Measurements from ENCODE around the gene MYOT. TPM values are rescaled to one million over a fixed set of nuclear protein-coding genes. Genes with fewer than 3 reads are reported as not detected.
A peak's percentile ranks its signal among the peaks of the same experiment; 100 is the strongest.

The MYOT gene
- total RNA-seq, 1 donor from 2014 or later, result not detected

DNA sequence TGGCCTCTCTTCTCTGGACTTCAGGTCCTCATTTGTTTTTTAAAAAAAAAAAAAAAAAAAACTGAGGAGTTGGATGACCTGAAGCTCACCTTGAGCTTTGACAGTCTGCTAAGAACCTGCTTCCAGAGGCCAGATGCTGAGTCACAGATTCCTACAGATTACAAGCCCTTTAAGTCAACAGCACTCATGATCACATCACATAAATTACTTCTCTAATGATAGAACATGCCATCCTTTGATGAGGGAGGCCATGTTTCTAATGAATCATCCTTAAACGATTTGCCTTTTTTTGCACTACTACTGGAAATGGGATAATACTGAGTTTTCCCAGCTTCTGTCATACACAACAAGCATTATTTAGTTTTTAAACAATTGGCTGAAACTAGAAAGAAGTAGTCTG is 34.2 kb upstream of the MYOT start:
- Mint-ChIP-seq H3K9me3 (no peaks in the 10 kb centered on the region), H3K27me3 (ENCODE audit: low read depth) (no peaks in the 10 kb centered on the region), H3K36me3 (no peaks in the 10 kb centered on the region), H3K4me1 (peaks cover 76% of the 10 kb centered on the region), H3K27ac (peak overlapping the region; percentile 92), H3K4me3 (no peak overlapping the region)
- TF ChIP-seq, protein P1, sequence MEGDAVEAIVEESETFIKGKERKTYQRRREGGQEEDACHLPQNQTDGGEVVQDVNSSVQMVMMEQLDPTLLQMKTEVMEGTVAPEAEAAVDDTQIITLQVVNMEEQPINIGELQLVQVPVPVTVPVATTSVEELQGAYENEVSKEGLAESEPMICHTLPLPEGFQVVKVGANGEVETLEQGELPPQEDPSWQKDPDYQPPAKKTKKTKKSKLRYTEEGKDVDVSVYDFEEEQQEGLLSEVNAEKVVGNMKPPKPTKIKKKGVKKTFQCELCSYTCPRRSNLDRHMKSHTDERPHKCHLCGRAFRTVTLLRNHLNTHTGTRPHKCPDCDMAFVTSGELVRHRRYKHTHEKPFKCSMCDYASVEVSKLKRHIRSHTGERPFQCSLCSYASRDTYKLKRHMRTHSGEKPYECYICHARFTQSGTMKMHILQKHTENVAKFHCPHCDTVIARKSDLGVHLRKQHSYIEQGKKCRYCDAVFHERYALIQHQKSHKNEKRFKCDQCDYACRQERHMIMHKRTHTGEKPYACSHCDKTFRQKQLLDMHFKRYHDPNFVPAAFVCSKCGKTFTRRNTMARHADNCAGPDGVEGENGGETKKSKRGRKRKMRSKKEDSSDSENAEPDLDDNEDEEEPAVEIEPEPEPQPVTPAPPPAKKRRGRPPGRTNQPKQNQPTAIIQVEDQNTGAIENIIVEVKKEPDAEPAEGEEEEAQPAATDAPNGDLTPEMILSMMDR (IDR thresholded peaks at IDR 0.05; ENCODE audit: unreplicated experiment), result no peak
- no peak for DNase-seq (ENCODE audit: low spot score in 2 of 2, unreplicated experiment in 2 of 2)

DNA sequence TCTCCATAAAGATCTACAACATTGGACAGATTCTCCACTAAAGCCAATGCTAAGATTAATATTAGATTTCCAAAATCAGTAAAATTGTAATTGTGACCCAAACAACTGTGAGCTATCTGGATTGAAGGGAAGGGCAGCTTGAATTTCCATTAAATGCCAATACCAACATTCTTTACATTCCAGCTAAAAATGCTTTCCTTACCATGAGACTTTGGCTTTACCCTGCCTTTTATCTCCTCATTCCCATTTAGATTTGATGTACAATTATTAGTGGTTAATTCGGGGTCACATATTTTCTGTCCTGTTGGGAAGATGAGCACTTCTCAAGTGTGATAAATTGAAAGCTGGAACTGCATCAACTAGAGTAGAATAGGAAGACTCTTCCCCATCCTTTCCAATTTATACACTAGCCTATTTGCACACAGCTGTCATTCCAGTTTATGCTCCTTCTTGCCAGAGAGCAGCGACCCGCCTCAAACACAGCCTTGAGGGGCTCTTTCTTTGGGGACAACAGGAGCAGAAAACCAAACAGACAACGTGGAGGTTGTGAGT is 33.1 kb upstream of the MYOT start:
- Mint-ChIP-seq H3K4me3 (peak overlapping the region; percentile 20), H3K9me3 (no peaks in the 10 kb centered on the region), H3K27ac (peak overlapping the region; percentile 92), H3K27me3 (ENCODE audit: low read depth) (no peaks in the 10 kb centered on the region), H3K36me3 (no peaks in the 10 kb centered on the region), H3K4me1 (peaks cover 82% of the 10 kb centered on the region)
- DNase-seq (ENCODE audit: low spot score in 2 of 2, unreplicated experiment in 2 of 2), result no peak
- TF ChIP-seq, protein P1 (IDR thresholded peaks at IDR 0.05; ENCODE audit: unreplicated experiment), result no peak

DNA sequence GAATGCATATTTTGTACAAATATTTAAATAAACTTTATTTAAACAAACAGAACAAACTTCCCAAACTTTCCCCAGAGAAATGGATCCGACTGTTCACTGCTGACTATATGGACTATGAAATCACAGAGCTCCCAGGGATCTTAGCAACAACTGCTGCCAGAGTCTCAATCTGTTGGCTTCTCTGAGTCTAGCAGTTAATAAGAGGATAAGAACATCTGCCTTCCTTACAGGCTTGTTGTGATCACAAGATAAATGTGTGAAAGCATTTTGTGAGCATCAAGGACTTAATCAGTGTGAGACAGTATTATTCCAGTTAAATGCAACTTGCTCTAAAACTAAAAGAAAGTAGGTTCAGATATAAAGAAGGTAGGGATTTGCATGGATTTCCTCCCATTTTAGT is 31.4 kb upstream of the MYOT start:
- H3K4me3 Mint-ChIP-seq, result no peak overlapping the region
- peak overlapping the region; percentile 57 for H3K27ac Mint-ChIP-seq
- DNase-seq (ENCODE audit: low spot score in 2 of 2, unreplicated experiment in 2 of 2), result no peak
- H3K27me3 Mint-ChIP-seq (ENCODE audit: low read depth), result no peaks in the 10 kb centered on the region
- H3K9me3 Mint-ChIP-seq, result no peaks in the 10 kb centered on the region
- TF ChIP-seq, protein P1 (IDR thresholded peaks at IDR 0.05; ENCODE audit: unreplicated experiment), result no peak
- no peaks in the 10 kb centered on the region for H3K36me3 Mint-ChIP-seq
- H3K4me1 Mint-ChIP-seq, result peaks cover 74% of the 10 kb centered on the region

DNA sequence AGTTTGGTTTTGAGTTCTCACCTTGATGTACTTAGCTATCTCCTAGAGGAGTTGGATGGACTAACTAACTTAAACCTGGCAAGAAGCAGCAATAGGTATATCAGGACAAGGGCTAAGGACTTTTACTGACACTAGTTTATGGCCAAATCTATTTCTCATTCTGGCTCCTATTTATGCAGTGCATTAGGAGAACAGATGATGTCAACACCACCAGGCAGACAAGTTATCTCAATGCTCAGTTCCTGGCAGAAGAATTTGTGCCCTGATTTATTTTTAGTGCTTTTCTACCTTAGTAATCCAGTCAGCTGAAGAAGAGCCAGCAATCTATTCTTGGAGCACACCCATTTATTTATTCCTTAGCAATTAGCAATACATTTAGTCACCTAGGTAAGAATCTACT is 30.7 kb upstream of the MYOT start:
- no peaks in the 10 kb centered on the region for H3K9me3 Mint-ChIP-seq
- peak overlapping the region; percentile 57 for H3K27ac Mint-ChIP-seq
- no peak overlapping the region for H3K4me3 Mint-ChIP-seq
- DNase-seq (ENCODE audit: low spot score in 2 of 2, unreplicated experiment in 2 of 2), result no peak
- no peaks in the 10 kb centered on the region for H3K36me3 Mint-ChIP-seq
- H3K27me3 Mint-ChIP-seq (ENCODE audit: low read depth), result no peaks in the 10 kb centered on the region
- TF ChIP-seq, protein P1 (IDR thresholded peaks at IDR 0.05; ENCODE audit: unreplicated experiment), result no peak
- H3K4me1 Mint-ChIP-seq, result peaks cover 67% of the 10 kb centered on the region

DNA sequence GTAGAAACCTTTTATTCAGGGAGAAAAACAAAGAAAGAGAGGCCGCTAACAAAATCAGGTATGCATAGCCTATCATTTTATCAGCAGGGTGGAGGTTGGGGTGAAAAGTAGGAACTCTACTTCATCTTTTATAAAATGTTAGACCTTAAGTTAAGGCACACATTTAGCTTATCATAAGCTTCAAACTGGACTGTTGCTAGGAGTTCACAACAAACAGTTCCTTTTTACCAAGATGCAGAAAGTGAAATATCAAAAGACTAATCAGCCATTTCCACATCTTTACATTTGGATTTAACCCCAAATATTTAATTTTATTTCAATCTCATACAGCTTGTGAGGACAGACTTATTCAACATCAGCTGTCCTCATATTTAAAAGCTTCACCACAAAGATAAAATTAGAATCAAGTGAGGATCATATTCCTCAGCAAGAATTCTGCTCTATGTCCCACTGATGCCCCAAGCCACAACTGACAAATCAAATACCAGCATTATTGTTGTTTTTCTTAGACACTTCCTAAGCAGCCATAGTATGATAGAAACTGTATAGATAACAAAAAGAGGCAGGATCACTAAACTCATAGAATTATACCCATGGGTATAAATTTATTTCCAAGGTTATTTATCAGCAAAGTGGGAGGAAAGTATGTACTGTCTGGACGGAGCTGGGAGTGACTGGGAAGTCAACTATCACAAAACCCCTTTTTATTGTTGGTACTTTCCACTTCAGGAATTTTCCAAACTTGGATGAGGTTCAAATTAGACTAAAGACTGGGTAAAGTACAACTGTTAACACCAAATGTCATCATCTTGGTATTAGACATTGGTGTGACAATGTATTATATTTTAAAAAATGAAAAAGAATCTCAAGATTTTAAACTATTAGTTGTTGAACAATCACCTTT is 29.9 kb upstream of the MYOT start:
- Mint-ChIP-seq H3K4me3 (no peak overlapping the region), H3K27ac (peak overlapping the region; percentile 57), H3K36me3 (no peaks in the 10 kb centered on the region), H3K4me1 (peaks cover 60% of the 10 kb centered on the region), H3K9me3 (no peaks in the 10 kb centered on the region), H3K27me3 (ENCODE audit: low read depth) (no peaks in the 10 kb centered on the region)
- no peak for DNase-seq (ENCODE audit: low spot score in 2 of 2, unreplicated experiment in 2 of 2)
- TF ChIP-seq, protein P1 (IDR thresholded peaks at IDR 0.05; ENCODE audit: unreplicated experiment), result no peak

Data from mesothelial cell of epicardium (in vitro differentiated cells).